Dedifferentiated amniotic fluid mesenchymal stem cell (primary cell): Measurements from ENCODE around the gene SLC26A5.
"Not testable (repeated sequence)": the region's sequence is repeated elsewhere in the genome, so short reads cannot be mapped to it uniquely, and the experiment has no call there.

Experiments used
- DNase-seq: peaks from one replicate; pipeline ENCODE4 v3.0.0-alpha.2; 2016; ENCODE audit errors: extremely low spot score

SLC26A5 gene

GRCh38 chr7:103446049-103446520 lies at the start of gene SLC26A5:
TSS of gene SLC26A5 (minus strand) at chr7:103446207. CDS start at chr7:103421514, 24,693 bp downstream.
- no peak for DNase-seq

GRCh38 chr7:103487419-103487818 lies 41.4 kb upstream of the SLC26A5 start:
- DNase-seq = no peak

GRCh38 chr7:103486873-103487272 lies 40.9 kb upstream of the SLC26A5 start:
- DNase-seq = not testable (repeated sequence)

- no peak for DNase-seq
Measured at GRCh38 chr7:103480771-103481170, 34.8 kb upstream of the SLC26A5 start.

GRCh38 chr7:103474956-103475355 lies 28.9 kb upstream of the SLC26A5 start:
- no peak for DNase-seq

GRCh38 chr7:103469095-103469948 lies 23.3 kb upstream of the SLC26A5 start:
- DNase-seq = no peak

- DNase-seq = no peak
Measured at GRCh38 chr7:103466814-103467213, 20.8 kb upstream of the SLC26A5 start.

GRCh38 chr7:103462358-103462757 lies 16.4 kb upstream of the SLC26A5 start:
- no peak for DNase-seq

- no peak for DNase-seq
Measured at GRCh38 chr7:103447073-103447960, 1.3 kb upstream of the SLC26A5 start.

- no peak for DNase-seq
Measured at GRCh38 chr7:103445228-103446048, 569 bp downstream of the SLC26A5 start.

GRCh38 chr7:103439661-103440060 lies 6.3 kb downstream of the SLC26A5 start:
- no peak for DNase-seq

- no peak for DNase-seq
Measured at GRCh38 chr7:103437623-103438022, 8.4 kb downstream of the SLC26A5 start.

GRCh38 chr7:103432712-103433111 lies 13.3 kb downstream of the SLC26A5 start:
- no peak for DNase-seq

GRCh38 chr7:103425177-103425576 lies 20.8 kb downstream of the SLC26A5 start:
- DNase-seq = no peak

GRCh38 chr7:103423467-103424179 lies 22.4 kb downstream of the SLC26A5 start:
- DNase-seq = no peak

GRCh38 chr7:103420857-103421384 lies 25.1 kb downstream of the SLC26A5 start:
- DNase-seq = no peak

GRCh38 chr7:103418241-103418640 lies 27.8 kb downstream of the SLC26A5 start:
- DNase-seq = no peak

- no peak for DNase-seq
Measured at GRCh38 chr7:103413407-103413806, 32.6 kb downstream of the SLC26A5 start.

GRCh38 chr7:103412151-103412550 lies 33.9 kb downstream of the SLC26A5 start:
- DNase-seq = no peak

GRCh38 chr7:103405789-103406613 lies 40.0 kb downstream of the SLC26A5 start:
- not testable (repeated sequence) for DNase-seq
